ENCODE measurements around the gene TAS1R3.
"Not testable (repeated sequence)": the region's sequence is repeated elsewhere in the genome, so short reads cannot be mapped to it uniquely, and the experiment has no call there.

The TAS1R3 gene

DNA sequence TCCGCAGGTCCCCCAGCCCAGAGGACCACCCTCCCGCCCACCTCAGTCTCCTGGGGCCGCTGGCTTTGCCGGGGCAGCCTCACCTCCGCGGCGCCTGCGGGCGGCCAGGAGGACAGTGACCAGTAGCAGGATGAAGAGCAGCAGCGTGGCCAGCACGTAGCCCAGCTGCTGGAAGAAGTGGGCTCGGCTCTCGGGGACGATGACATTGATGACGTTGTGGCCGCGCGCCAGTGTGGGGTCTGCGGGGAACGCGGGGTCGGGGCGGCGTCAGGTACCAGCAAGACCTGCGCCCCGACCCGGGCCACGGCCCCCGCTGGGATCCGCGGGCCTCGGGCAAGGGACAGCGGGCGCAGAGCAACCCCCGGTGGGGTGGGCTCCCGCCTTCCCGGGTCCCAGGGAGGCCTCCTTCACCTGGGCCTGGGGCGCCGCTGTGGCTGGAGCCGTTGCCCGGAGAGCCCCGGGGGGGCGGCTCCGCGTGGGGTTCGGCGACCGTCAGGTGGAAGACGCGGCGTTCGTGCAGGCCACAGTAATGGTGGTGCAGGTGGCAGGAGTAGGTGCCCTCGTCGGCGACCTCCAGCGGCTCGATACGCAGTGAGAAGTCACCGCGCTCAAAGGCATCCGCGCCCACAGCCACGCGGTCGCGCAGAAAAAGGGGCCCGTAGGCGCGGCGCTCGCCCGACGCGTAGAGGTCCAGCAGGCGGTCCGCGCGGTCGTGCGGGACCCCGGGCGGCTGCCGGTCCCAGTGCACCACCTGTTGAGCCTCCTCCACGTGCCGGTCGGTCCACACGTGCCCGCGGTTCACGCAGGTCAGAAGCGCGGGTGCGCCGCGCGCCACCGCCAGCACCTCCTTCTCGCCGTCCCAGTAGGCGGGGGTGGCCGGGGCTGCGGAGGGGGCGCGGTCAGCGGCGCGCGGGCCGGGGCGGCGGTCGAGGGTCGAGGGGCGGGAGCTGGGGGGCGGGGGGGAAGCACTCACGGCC, 23.5 kb downstream of the TAS1R3 start:
- DNase-seq, result no peak

DNA sequence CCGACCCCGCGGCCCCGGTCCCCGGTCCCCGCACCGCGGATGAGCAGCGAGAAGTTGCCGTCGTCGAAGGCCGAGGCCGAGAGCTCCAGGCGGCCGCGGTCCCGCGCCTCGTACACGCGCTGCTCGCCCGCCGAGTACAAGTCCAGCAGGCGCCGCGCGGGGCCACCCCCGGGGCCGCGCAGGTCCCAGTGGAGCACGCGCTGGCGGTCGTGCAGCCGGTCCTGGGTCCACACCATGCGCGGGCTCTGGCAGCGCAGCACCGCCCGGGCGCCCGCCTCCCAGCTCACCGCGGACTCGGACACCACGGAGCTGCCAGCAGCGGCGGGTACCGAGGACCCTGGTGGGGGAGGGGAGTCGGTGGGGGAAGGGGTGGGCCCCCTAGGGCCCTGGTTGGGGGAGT, 24.3 kb downstream of the TAS1R3 start:
- no peak for DNase-seq

DNA sequence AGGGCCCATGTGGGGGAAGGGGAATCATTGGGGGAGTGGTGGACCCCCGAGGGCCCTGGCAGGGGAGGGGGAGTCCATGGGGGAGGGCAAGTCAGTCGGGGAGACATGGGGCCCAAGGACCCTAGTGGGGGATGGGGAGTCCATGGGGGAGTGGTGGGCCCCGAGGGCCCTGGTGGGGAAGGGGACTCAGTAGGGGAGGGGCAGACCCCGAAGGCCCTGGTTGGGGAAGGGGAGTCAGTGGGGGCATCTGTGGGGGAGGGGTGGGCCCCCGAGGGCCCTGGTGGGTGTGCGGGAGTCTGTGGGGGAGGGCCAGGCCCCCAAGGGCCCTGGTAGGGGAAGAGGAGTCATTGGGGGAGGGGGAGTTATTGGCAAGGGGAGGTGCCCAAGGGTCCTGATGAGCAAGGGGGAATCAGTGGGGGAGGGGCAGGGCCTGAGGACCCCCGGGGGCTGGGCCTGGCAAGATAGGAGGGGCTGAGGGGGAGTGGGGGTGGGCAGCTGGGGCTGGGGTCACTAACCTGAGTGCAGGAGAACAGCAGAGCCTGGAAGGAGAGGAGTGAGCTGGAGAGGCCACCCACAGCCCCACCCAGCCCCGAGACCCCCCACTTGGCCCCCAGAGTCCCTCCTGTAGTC, 25.2 kb downstream of the TAS1R3 start:
- DNase-seq, result no peak

DNA sequence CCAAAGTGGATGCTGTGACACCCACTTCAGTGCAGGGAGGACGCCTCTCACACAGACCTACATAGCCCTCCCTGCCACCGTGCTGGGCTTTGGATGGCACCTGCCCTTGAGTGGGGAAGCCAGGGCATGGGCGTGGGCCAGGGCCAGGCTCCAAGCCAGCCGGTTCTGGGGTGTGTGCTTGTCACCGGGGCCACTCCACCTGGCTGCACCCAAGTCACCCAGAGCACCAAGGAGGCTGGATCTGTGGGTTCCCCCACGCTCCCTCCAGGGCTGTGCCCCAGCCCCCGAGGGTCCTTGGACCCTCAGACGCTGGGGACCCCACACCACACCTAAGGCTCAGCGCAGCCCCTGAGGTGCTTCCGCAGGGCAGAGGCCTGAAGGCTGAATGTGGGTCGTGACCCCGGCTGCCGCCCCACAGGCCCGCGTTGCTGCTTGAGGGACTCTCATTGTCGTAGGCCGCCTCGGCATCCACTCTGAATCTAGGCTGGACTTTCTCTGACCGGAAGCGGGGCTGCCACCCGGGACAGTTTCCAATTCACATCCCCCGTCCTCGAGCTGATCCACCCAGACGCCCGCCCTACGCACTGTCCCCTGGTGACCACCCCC, 25.8 kb downstream of the TAS1R3 start:
- DNase-seq, result no peak

DNA sequence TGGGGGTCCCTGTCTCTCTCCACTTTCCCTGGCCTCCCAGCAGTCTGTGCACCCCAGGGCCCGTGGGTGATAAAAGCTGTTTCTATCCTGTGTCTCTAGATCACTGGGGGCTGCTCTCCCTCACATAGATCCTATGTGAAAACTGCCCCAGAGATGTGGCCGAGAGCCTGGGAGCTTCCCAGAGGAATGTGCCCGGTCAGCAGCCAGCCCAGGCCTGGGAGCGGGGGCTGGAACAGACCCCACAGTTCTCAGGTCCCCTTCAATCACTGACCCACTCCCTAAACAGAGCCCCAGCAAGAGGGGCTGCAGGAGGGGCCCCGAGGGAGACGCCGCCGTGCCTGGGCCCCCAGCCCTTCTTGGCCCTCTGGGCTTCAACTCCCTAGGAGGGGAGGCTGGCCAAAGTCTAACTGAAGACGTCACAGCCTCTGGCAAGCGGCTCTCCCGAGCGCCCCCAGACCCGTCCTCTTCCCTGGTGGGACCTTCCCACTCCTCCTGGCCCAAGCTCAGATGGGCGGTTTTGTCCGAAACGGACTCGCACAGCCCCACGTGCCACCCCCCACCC, 26.9 kb downstream of the TAS1R3 start:
- no peak for DNase-seq

DNA sequence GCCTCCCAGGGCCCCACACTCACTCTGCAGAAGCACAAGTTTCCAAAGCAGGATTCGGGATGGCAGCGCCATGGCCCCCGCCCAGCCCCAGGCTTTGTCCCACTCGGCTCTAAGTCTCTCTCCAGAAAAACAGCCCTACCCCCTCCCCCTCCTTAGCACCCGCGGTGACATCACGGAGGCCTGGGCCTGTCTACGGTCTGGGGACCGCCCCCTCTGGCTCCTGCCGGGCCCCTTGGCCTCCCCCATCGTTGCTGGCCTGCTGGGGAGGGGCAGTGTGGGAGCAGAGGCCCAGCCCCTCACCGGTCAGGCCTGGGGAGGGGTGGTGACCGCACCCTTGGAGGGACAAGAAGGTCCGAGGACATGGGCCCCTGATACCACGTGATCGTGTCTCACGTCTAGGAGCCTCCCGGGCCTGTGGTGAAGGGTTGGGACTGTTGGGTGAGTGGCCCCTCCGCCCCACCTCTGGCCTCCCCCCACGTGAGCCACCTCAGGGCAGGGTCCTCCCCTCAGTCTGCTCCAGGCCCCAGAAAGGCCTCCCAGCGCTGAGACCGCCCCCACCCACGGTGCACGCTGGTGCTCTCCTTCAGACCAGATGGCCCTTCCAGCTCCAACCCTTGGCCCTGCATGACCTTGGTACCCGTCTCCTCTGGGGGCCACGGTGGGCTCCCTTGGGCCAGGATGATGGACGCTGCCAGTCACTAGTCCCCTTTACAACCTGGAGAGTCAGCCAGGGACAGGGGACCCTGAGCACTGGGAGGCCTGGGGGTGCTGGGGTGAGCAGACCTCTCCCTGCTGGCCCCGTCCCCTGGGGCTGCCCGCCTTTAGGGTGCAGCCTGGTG, 27.6 kb downstream of the TAS1R3 start, which contains the start of gene MXRA8:
Gene MXRA8 (minus strand): TSS at position 123 of the 839 bp plus-strand sequence. CDS start 51 bp downstream, at position 72.
- no peak for DNase-seq

DNA sequence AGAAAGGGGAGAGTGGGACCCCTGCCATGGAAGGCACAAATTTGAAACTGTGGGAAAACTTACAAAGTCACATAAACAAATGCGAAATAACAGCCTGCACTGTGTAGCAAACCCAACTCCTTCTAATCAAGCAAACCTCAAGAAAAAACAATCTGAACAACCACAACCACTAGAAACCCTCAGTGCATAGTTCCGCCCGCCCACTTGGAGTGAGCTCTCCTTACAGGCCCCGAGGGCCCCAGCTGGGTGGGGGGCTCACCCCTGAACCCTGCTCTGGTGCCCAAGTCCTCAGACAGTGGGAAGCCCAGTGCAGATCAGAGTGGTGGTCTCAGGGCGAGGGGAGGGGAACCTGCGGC, 28.2 kb downstream of the TAS1R3 start:
- DNase-seq, result no peak

DNA sequence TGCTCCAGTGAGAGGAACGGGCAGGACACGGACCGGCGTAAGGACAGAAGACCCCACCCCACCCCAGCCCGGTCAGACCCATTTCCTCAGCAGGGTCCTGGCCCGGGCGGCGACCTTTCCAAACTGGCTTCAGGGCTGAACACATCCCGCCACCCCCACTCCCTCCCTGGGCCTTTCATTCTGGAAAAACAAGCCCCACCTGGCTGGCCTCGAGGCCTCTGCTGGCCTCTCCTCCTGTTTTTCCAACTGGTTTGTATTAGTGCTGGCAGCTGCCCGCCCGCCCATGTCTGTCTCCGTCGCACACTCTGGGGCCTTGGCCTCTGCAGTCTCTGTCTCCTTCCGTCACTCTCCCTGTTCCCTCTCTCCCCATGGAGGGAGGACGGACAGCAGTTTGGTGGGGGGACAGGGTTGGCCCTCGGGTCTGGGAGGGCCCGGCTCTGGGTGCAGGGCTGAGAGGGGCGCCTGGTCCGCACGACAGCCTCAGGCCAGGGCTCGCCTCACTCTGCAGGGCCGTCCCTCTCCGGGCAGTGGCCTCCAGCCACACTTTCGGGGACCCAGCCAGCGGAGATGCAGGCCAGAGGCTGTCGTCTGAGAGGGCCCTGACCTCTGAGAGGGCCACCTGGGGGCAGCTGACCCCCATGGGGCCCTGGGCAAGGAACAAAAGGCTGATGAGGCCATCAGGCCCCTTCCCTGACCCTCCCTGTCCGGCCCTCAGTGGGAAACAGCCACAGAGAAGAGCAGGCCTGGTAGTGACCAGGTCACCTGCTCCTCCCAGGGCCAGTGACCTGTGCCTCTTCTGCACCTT, 28.8 kb downstream of the TAS1R3 start:
- no peak for DNase-seq

DNA sequence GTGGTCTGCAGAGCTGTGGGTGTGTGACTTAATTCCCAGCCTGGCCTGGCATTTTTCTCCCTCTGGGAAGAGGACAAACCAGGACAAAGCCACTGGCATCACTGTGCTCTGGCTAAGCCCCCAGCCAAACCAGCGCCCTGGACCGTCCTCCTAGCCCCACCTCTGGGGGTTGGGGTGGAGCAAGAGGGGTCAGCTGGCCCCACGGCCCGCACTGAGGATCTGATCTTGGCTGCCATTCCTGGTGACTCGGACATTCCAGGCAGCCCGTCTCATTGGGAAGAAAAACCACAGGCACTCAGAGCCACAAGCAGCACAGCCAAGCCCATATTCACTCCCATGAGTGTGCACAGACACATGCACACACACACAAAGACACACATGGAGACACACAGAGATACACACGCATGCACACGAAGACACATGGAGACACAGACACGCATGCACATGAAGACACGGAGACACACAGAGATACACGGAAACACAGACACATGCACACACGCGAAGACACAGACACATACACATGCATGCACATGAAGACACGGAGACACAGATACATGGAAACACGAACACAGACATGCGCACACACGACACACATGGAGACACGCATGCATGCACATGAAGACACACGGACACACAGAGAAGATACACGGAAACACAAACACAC, 29.6 kb downstream of the TAS1R3 start:
- no peak for DNase-seq

DNA sequence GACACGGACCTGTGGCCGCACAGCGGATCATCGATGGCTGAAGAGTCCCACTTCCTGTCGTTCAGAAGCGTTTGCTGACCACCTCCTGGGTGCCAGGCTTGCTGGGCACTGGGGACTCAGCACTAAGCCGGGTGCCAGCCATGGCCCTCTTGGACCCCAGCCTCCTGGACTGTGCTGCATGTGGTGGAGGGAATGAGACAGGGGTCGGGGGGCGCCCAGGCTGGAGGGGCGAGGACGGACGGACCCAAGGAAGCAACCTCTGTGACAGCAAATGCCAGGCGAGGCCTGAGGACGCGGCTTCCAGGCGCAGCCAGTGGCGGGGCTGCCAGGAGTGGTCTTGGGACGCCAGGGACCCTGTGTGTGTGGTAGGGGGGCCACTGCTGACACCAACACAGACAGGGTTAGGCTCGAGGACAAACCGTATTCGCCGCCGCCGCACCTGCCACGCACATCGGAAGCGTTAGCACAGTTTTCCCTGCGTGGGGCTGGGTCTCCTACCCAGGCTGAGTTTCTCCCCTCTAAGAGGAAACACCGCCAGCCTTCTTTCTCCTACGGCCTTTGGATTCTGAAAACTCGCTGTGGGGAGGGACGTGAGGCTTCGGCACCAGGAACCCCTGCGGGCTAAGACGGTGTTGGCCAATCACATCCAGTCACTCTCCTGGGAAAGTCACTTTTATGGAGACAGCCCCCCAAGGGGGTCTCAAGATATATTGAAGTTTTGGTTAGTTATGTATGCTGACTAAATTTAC, 30.3 kb downstream of the TAS1R3 start:
- DNase-seq, result no peak

DNA sequence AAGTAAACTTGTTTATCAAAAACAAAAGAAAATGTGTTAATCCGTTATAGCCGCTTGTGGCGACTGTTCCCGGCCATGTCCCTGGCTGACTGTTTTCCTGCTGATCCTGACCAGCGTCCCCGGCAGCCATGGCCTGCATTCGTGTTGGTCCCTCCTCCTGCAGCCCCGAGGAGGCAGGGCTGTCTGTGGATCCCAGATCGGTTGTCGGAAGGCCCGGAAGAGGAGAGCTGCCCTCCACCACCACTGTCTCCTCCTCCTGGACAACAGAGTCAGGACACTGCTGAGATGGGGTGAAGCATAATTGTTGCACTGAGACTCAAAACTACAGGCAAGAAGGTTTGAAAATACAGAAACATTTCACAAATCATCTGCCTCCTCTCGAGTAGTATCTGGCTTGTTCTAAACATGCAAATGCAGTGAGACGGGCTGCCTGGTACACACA, 30.9 kb downstream of the TAS1R3 start:
- DNase-seq, result no peak

DNA sequence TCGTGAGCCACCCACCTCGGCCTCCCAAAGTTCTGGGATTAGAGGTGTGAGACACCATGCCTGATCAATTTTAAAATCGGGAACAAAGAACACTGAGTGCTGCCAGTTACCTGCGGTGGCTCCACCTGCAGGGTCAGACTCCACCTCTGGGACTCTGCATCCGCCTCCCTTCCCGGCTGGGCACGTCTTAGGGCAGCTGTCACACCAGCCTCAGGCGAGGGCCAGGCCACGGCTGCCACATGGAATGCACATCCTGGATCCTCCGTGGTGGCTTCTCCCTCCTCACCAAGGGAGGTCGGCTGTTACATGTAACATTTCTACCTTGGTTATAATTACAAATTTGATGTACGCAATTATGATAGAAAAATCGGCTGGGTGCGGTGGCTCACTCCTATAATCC, 33.2 kb downstream of the TAS1R3 start:
- no peak for DNase-seq

DNA sequence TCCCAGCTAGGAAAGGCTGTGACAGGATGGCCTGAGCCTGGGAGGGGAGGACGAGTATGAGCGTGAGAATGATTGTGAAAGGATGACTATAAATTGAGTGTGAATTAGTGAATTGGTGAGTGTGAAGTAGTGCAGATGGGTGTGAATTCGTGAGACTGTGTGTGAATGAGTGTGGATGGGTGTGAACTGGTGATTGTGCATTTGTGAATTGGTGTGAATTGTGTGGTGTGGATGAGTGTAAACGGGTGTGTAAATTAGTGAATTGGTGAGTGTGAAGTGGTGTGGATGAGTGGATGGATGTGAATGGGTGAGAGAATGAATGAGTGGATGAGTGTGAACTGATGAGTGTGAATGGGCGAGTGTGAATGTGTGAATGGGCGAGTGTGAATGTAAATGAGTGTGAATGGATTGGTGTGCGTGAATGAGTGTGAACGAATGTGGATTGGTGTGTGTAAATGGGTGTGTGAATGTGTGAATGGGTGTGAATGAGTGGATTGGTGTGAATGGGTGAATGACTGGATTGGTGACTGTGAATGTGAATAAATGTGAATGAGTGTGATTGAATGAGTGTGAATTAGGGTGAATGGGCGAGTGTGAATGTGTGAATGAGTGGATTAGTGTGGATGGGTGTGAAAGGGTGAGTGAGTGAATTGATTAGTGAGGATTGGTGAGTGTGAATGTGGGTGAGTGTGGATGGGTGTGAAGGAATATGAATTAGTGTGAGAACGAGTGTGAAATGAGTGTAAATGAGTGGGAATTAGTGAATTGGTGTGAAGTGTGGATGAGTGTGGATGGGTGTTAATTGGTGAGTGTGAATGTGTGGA, 35.0 kb downstream of the TAS1R3 start:
- DNase-seq, result no peak

DNA sequence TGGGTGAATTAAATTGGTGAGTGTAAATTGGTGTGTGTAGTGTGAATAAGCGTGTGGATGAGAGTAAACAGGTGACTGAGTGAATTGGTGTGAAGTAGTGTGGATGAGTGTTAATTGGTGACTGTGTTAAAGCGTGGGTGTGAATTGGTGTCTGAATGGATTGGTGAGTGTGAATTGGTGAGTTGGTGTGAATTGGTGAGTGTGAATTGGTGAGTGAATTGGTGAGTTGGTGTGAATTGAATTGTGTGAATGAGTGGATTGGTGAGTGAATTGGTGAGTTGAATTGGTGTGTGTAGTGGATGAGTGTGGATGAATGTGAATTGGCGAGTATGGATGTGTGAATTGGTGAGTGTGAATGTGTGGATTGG, 35.6 kb downstream of the TAS1R3 start:
- DNase-seq, result no peak

DNA sequence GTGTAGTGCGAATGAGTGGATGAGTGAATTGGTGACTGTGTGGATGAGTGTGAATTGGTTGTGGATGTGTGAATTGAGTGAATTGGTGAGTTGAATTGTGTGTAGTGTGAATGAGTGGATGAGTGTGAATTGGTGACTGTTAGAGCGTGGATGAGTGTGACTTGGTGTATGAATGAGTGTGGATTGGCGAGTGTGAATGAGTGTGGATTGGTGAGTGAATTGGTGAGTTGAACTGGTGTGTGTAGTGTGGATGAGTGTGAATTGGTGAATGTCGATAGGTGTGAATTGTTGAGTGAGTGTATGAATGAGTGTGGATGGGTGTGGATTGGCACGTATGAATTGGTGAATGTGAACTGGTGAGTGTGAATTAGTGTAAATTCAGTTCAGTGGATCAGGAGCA, 36.2 kb downstream of the TAS1R3 start:
- DNase-seq, result no peak

DNA sequence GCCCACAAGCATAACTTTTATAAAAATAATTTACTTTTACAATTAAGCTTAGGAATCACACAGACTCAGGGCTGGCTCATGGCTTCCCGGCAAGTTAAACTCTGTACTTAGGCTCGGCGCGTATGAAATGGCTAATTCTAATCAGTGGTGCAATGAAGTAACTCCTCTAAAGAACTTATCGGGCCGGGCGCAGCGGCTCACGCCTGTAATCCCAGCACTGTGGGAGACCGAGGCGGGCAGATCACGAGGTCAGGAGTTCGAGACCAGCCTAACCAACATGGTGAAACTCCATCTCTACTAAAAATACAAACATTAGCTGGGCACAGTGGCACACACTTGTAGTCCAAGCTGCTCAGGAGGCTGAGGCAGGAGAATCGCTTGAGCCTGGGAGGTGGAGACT, 39.0 kb downstream of the TAS1R3 start:
- not testable (repeated sequence) for DNase-seq

DNA sequence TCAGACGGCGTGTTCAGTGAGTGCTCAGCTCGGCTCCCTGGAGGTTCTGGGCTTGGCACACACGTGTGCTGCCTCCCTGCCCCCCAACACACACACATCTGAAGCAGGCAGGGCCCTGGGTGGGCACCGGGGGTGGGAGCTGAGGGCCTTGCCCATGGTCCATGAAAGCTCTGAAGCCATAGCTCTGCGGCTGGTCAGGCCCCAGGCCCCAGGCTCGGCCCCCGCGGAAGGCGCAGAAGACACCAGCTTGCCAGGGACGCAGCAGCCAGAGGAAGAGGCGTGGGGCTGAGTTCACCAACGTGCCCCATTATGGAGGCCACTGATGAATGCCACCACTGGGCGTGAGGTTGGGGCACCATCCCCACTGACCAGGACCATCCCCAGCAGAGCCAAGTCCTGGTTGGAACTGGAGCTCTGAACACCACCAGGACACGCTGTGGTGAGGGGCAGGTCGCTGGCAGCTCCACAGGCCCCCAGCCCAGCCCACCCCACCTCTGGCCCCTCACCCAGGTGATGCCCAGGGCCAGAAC, 39.8 kb downstream of the TAS1R3 start:
- DNase-seq, result no peak

DNA sequence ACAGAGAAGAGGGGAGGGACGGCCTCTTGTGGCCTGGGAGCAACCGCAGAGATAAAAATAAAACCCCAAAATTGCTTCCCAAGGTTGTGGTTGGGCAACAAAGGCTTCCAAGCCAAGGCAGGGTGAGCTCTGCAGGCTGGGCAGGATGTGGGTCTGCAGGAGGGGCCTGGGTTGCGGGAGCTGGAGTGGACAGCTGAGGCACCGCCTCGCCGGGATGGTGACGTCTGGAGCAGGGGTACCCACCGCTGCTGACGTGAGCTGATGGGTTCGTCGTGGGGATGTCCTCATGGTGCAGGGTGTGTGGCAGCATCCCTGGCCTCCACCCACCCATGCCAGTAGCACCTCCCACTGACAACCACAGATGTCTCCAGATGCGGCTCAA, 40.3 kb downstream of the TAS1R3 start:
- no peak for DNase-seq

All from NCI-H2029 treated with DMSO at 0.1 percent for 48 hours (cell line).